ENCODE results near the gene SLC1A1. TPM values are rescaled to one million over a fixed set of nuclear protein-coding genes. Genes with fewer than 3 reads are reported as not detected.
A peak's percentile ranks its signal among the peaks of the same experiment; 100 is the strongest.

The SLC1A1 gene
- total and polyA plus RNA-seq, 4 donors = 0.33 to 86.0 (median 33.2) TPM

- H3K27ac ChIP-seq (ENCODE audit: low read depth in 1 of 2, low read length in 2 of 2) = peak overlapping the region; percentile 83 to 91
- no peaks in the 10 kb centered on the region for H3K9me3 ChIP-seq (ENCODE audit: control insufficient read depth in 4 of 4, low read length in 3 of 4)
- H3K4me1 ChIP-seq (ENCODE audit: control insufficient read depth in 4 of 4, insufficient read depth in 4 of 4, low read length in 3 of 4) = peaks cover 5 to 42% (median 15%) of the 10 kb centered on the region in 4 donors
- no peak for DNase-seq (ENCODE audit: low spot score)
- no peak for TF ChIP-seq NR2F2 (IDR thresholded peaks at IDR 0.05)
- TF ChIP-seq REST (IDR thresholded peaks at IDR 0.05) = no peak
- TF ChIP-seq RXRA (IDR thresholded peaks at IDR 0.05) = no peak
- no peak for TF ChIP-seq EGR1 (IDR thresholded peaks at IDR 0.05; ENCODE audit: low read depth in 2 of 2)
- TF ChIP-seq HNF4G (IDR thresholded peaks at IDR 0.05) = no peak
- TF ChIP-seq HNF4A (conservative IDR thresholded peaks at IDR 0.05) = no peak
- no peak for TF ChIP-seq TAF1 (conservative IDR thresholded peaks at IDR 0.05)
- TF ChIP-seq GABPA (IDR thresholded peaks at IDR 0.05 in 1 of 2, conservative IDR thresholded peaks at IDR 0.05 in 1 of 2) = no peak
- TF ChIP-seq CTCF (IDR thresholded peaks at IDR 0.05; ENCODE audit: low read depth, low read length, missing input control) = no peak
- TF ChIP-seq FOXA2 (IDR thresholded peaks at IDR 0.05) = no peak
- TF ChIP-seq ATF3 (IDR thresholded peaks at IDR 0.05) = no peak
- TF ChIP-seq RAD21 (IDR thresholded peaks at IDR 0.05) = no peak
- no peak for TF ChIP-seq FOXA1 (IDR thresholded peaks at IDR 0.05)
- no peak for TF ChIP-seq ZBTB33 (IDR thresholded peaks at IDR 0.05)
- no peak for TF ChIP-seq SP1 (IDR thresholded peaks at IDR 0.05)
- TF ChIP-seq JUND (IDR thresholded peaks at IDR 0.05) = no peak
- no peak overlapping the region for H3K9ac ChIP-seq (ENCODE audit: low read depth in 1 of 2, low read length in 2 of 2)
- H3K4me3 ChIP-seq (ENCODE audit: low read depth in 1 of 3, low read length in 3 of 3) = no peak overlapping the region
- WGBS = 53% methylated on average over 2 of the region's 2 CpGs
- H3K36me3 ChIP-seq (ENCODE audit: control insufficient read depth in 4 of 4, insufficient read depth in 3 of 4, low read depth in 1 of 4, low read length in 3 of 4) = no peaks in the 10 kb centered on the region
- no peaks in the 10 kb centered on the region for H3K27me3 ChIP-seq (ENCODE audit: control insufficient read depth in 4 of 4, insufficient read depth in 4 of 4, low read length in 3 of 4)
Measured at GRCh38 chr9:4594994-4595393, 104.7 kb downstream of the SLC1A1 start.
